IMR-90 (cell line): Measurements from ENCODE around the gene FANK1. TPM values are rescaled to one million over a fixed set of nuclear protein-coding genes. Genes with fewer than 3 reads are reported as not detected.

Experiments
- ATAC-seq: fragments of 200-7000 bp; cut with Tn5 transposase; 2 replicates; pipeline ENCODE4 v1.9.1; 2020; ENCODE audit warnings: low read depth, mild to moderate bottlenecking, moderate library complexity
- BruUV-seq: library from RNA; stranded (reverse); fragments of 400-500 nt; replicated peaks from 2 replicates; lab custom pipeline; 2021; lab: Mats Ljungman, UMichigan
- CTCF ChIA-PET: fragments of 300-600 bp; formaldehyde crosslinking; extraction: SDS; loops from one replicate; lab custom pipeline; 2021; ENCODE audit warnings: antibody characterized with exemption; lab: Yijun Ruan, JAX
- POLR2A ChIA-PET: fragments of 300-600 bp; sonication (Branson Sonifier 250); formaldehyde crosslinking; loops from one replicate; lab custom pipeline; 2022; ENCODE audit warnings: antibody characterized with exemption; ENCODE audit not compliant: unreplicated experiment; lab: Charles Lee
- DNase-seq: peaks from one replicate; pipeline ENCODE4 v3.0.0; 2013
- H2AFZ ChIP-seq: replicated peaks from 2 replicates; pipeline ENCODE3; 2013; ENCODE audit warnings: low read length, mild to moderate bottlenecking; ENCODE audit not compliant: poor library complexity
- H2AK5ac ChIP-seq: 2 replicates; pipeline ENCODE4 v1.6.1; 2013; ENCODE audit warnings: low read depth, low read length, inconsistent platforms
- H2AK9ac ChIP-seq: replicated peaks from 2 replicates; pipeline ENCODE3; 2013; ENCODE audit warnings: mild to moderate bottlenecking, low read depth, low read length, moderate library complexity; ENCODE audit not compliant: poor library complexity
- H2BK120ac ChIP-seq: 2 replicates; pipeline ENCODE4 v1.6.1; 2013; ENCODE audit warnings: low read depth, low read length, inconsistent platforms
- H2BK15ac ChIP-seq: 3 replicates; pipeline ENCODE4 v1.6.1; 2013; ENCODE audit warnings: low read depth, low read length, inconsistent platforms
- H2BK20ac ChIP-seq: 2 replicates; pipeline ENCODE4 v1.6.1; 2013; ENCODE audit warnings: low read depth, mild to moderate bottlenecking, inconsistent platforms, low read length, moderate library complexity
- H2BK5ac ChIP-seq: 2 replicates; pipeline ENCODE4 v1.6.1; 2013; ENCODE audit warnings: mild to moderate bottlenecking, low read depth, low read length, inconsistent platforms; ENCODE audit not compliant: poor library complexity, severe bottlenecking
- H3K14ac ChIP-seq: replicated peaks from 2 replicates; pipeline ENCODE4 v1.6.1; 2013; ENCODE audit warnings: low read depth, low read length, inconsistent platforms
- H3K18ac ChIP-seq: 2 replicates; pipeline ENCODE4 v1.6.1; 2013; ENCODE audit warnings: low read depth, low read length, control low read depth
- H3K23ac ChIP-seq: 2 replicates; pipeline ENCODE4 v1.6.1; 2013; ENCODE audit warnings: low read depth, low read length, inconsistent platforms
- H3K27ac ChIP-seq: 2 replicates; pipeline ENCODE4 v1.5.1; 2013; ENCODE audit warnings: mild to moderate bottlenecking, control low read depth, low read length; ENCODE audit not compliant: insufficient read depth
- H3K27me3 ChIP-seq: 2 replicates; pipeline ENCODE4 v1.6.1; 2013; ENCODE audit warnings: low read length; ENCODE audit not compliant: control insufficient read depth, insufficient read depth
- H3K36me3 ChIP-seq: 2 replicates; pipeline ENCODE4 v1.6.1; 2013; ENCODE audit warnings: low read length, mixed read lengths; ENCODE audit not compliant: control insufficient read depth, insufficient read depth
- H3K4ac ChIP-seq: 2 replicates; pipeline ENCODE4 v1.6.1; 2013; ENCODE audit warnings: low read depth, low read length, inconsistent platforms
- H3K4me1 ChIP-seq: 2 replicates; pipeline ENCODE4 v1.6.1; 2013; ENCODE audit warnings: low read length, mixed read lengths; ENCODE audit not compliant: control insufficient read depth, insufficient read depth
- H3K4me2 ChIP-seq: 2 replicates; pipeline ENCODE4 v1.6.1; 2013; ENCODE audit warnings: low read depth, mild to moderate bottlenecking, control low read depth, low read length, moderate library complexity
- H3K4me3 ChIP-seq: 2 replicates; pipeline ENCODE4 v1.5.1; 2013; ENCODE audit warnings: low read depth, mild to moderate bottlenecking, control low read depth, low read length, moderate library complexity; ENCODE audit not compliant: insufficient read depth
- H3K56ac ChIP-seq: 2 replicates; pipeline ENCODE4 v1.6.1; 2013; ENCODE audit warnings: low read length, inconsistent platforms; ENCODE audit not compliant: insufficient read depth; ENCODE audit errors: extremely low read depth
- H3K79me1 ChIP-seq, 2 experiments: 2 replicates each; pipeline ENCODE4 v1.6.1; 2013; ENCODE audit warnings: low read length in 2 of 2, inconsistent platforms in 1 of 2, low read depth in 1 of 2
- H3K9ac ChIP-seq: 2 replicates; pipeline ENCODE4 v1.6.1; 2013; ENCODE audit warnings: low read depth, low read length, control low read depth
- H3K9me1 ChIP-seq: 2 replicates; pipeline ENCODE4 v1.6.1; 2013; ENCODE audit warnings: low read length, inconsistent platforms; ENCODE audit not compliant: insufficient read depth
- H3K9me3 ChIP-seq: 2 replicates; pipeline ENCODE4 v1.6.1; 2013; ENCODE audit warnings: low read length; ENCODE audit not compliant: control insufficient read depth, insufficient read depth
- H4K20me1 ChIP-seq: 2 replicates; pipeline ENCODE4 v1.6.1; 2013; ENCODE audit warnings: low read length, inconsistent platforms; ENCODE audit not compliant: insufficient read depth
- H4K5ac ChIP-seq: 2 replicates; pipeline ENCODE4 v1.6.1; 2013; ENCODE audit warnings: mild to moderate bottlenecking, low read depth, low read length, control low read depth
- H4K8ac ChIP-seq, 2 experiments: 2 replicates each; pipeline ENCODE4 v1.6.1; 2013; ENCODE audit warnings: low read depth in 2 of 2, low read length in 2 of 2, control low read depth in 1 of 2, inconsistent platforms in 1 of 2
- H4K91ac ChIP-seq: 2 replicates; pipeline ENCODE4 v1.6.1; 2013; ENCODE audit warnings: low read depth, low read length, inconsistent platforms; ENCODE audit not compliant: insufficient read depth
- BHLHE40 ChIP-seq: fragments of 150-350 bp; IDR thresholded peaks from 2 replicates; pipeline ENCODE4 v1.6.1; 2016; ENCODE audit warnings: mild to moderate bottlenecking, low read depth, low read length
- CEBPB ChIP-seq: IDR thresholded peaks from 2 replicates; pipeline ENCODE4 v1.6.1; 2012; ENCODE audit warnings: low read depth, low read length, improper control_type of control experiment
- MAZ ChIP-seq: IDR thresholded peaks from 2 replicates; pipeline ENCODE4 v1.6.1; 2012; ENCODE audit warnings: low read depth, mild to moderate bottlenecking, low read length, improper control_type of control experiment, moderate library complexity, borderline replicate concordance
- NFE2L2 ChIP-seq: fragments of 150-350 bp; IDR thresholded peaks from 2 replicates; pipeline ENCODE4 v1.6.1; 2016; ENCODE audit warnings: low read depth, mild to moderate bottlenecking, low read length
- POLR2A ChIP-seq: IDR thresholded peaks from 2 replicates; pipeline ENCODE4 v1.6.1; 2012; ENCODE audit warnings: mild to moderate bottlenecking, low read depth, low read length
- WGBS, 2 experiments: methylation state at CpG; one replicate each; pipeline versions ENCODE4 v1.1.5 to v1.1.7; 2013; ENCODE audit warnings: missing lambda C conversion rate in 2 of 2; ENCODE audit not compliant: insufficient read length in 1 of 2; ENCODE audit errors: extremely low coverage in 2 of 2; 5-methylcytosine and 5-hydroxymethylcytosine counted together
- dilution Hi-C: fragments of 300-500 bp; cut with HindIII; formaldehyde crosslinking; loops from one replicate; pipeline ENCODE4 v1.14.3; 2018; ENCODE audit warnings: low sequenced_read_pairs; ENCODE audit not compliant: unreplicated experiment
- in situ Hi-C: fragments of 300-500 bp; cut with MboI; formaldehyde crosslinking; loops from 3 replicates; pipeline ENCODE4 v1.14.3; 2019; ENCODE audit warnings: low sequenced_read_pairs, inconsistent platforms, mixed read lengths
- intact Hi-C: fragments of 100-400 bp; cut with micrococcal nuclease; formaldehyde crosslinking; loops from 2 replicates; pipeline ENCODE4 v1.10.0; 2022
- polyA plus RNA-seq, 3 experiments: library from polyadenylated mRNA; depleted of rRNA; stranded (reverse); fragments of >200 nt; gene quantifications; 2 replicates each; pipeline ENCODE4 v1.2.3, GENCODE V29; 2012; ENCODE audit warnings: low replicate concordance in 1 of 3
- total RNA-seq: library from RNA; depleted of rRNA; stranded (reverse); fragments of >200 nt; gene quantifications from 2 replicates; pipeline ENCODE4 v1.2.3, GENCODE V29; 2012
- TF ChIP-seq, protein P1 (sequence below): fragments of 150-350 bp; IDR thresholded peaks from 2 replicates; pipeline ENCODE4 v1.6.1; 2016; ENCODE audit warnings: low read depth, mild to moderate bottlenecking, low read length, moderate library complexity, borderline replicate concordance
- TF ChIP-seq, protein P2 (sequence below): fragments of 150-350 bp; IDR thresholded peaks from 2 replicates; pipeline ENCODE4 v1.6.1; 2017; ENCODE audit warnings: mild to moderate bottlenecking, antibody characterized with exemption, low read length, low read depth

FANK1 gene
- total and polyA plus RNA-seq, 2 of the 4 experiments (the other 2 are of a cell fraction): 0.90 to 2.2 TPM

DNA sequence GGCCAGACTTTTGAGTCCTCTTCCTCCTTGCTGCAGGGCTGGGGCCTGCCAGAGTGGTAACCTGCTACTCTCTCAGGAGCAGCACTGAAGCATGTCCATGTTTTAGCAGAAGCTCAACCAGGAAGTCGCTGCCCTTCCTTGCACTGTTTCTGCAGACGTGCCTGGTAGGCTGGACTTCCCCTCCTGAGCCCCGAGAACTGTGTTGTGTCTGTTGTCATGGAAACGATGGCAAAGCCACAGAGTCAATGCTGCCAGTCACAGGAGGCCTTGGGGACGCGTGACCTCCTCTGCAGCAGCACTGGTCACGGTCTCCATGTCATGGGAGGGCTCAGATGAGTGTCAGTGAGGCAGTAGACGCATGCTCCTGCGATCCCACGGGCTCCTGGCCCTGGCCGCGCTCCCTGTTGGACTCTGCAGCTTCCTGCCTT, 145.5 kb downstream of the FANK1 start:
- H3K9me3 ChIP-seq: no peaks in the 10 kb centered on the region; the same call in 1 of the 2 replicates
- no peak overlapping the region for H3K23ac ChIP-seq
- H3K4me1 ChIP-seq: 0 out of 2 replicates have a peak, but pooled peaks cover 3% of the 10 kb centered on the region
- H3K4ac ChIP-seq: no peak overlapping the region
- ChIA-PET CTCF (interaction anchor here (1.1 kb wide), 1 partner anchor 18 kb away, joined by 3 read pairs; no protein-coding TSS in a partner anchor), POLR2A (no interaction called here)
- ATAC-seq (no peak), DNase-seq (peak; percentile 43)
- H3K36me3 ChIP-seq: no peaks in the 10 kb centered on the region
- no peak overlapping the region; a peak in 1 of 4 replicates for H4K8ac ChIP-seq
- peak overlapping the region; percentile 46 for H2AFZ ChIP-seq
- H3K4me2 ChIP-seq: no peak overlapping the region
- no TSS peak for BruUV-seq
- TF ChIP-seq BHLHE40 (no peak), CEBPB (no peak), NFE2L2 (no peak), POLR2A (no peak), MAZ (no peak)
- TF ChIP-seq, protein P1, sequence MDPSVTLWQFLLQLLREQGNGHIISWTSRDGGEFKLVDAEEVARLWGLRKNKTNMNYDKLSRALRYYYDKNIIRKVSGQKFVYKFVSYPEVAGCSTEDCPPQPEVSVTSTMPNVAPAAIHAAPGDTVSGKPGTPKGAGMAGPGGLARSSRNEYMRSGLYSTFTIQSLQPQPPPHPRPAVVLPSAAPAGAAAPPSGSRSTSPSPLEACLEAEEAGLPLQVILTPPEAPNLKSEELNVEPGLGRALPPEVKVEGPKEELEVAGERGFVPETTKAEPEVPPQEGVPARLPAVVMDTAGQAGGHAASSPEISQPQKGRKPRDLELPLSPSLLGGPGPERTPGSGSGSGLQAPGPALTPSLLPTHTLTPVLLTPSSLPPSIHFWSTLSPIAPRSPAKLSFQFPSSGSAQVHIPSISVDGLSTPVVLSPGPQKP: no peak
- TF ChIP-seq, protein P2, sequence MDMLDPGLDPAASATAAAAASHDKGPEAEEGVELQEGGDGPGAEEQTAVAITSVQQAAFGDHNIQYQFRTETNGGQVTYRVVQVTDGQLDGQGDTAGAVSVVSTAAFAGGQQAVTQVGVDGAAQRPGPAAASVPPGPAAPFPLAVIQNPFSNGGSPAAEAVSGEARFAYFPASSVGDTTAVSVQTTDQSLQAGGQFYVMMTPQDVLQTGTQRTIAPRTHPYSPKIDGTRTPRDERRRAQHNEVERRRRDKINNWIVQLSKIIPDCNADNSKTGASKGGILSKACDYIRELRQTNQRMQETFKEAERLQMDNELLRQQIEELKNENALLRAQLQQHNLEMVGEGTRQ: 0 out of 2 replicates have a peak, but pooled peaks have one; percentile 11
- no peak overlapping the region for H3K4me3 ChIP-seq
- no peak overlapping the region for H4K91ac ChIP-seq
- H3K79me1 ChIP-seq: no peaks in the 10 kb centered on the region
- in situ Hi-C loops: no loop called here
- H3K56ac ChIP-seq: no peak overlapping the region
- H3K9ac ChIP-seq: no peak overlapping the region
- peak overlapping the region; percentile 7 for H2AK9ac ChIP-seq
- H3K9me1 ChIP-seq: no peaks in the 10 kb centered on the region
- H3K18ac ChIP-seq: no peak overlapping the region
- no peak overlapping the region for H3K27ac ChIP-seq
- no peaks in the 10 kb centered on the region for H3K27me3 ChIP-seq
- no peak overlapping the region for H2BK20ac ChIP-seq
- H2BK15ac ChIP-seq: no peak overlapping the region
- H2BK120ac ChIP-seq: no peak overlapping the region
- H4K5ac ChIP-seq: no peak overlapping the region
- H3K14ac ChIP-seq: no peak overlapping the region
- WGBS, 2 experiments: 34% methylated on average over 4 of the region's 12 CpGs; no CpG with 5 or more reads in 1 of the 2 experiments
- H4K20me1 ChIP-seq: no peaks in the 10 kb centered on the region
- no peak overlapping the region for H2BK5ac ChIP-seq
- no peak overlapping the region for H2AK5ac ChIP-seq
- intact Hi-C loops: no loop called here
- dilution Hi-C loops: no loop called here
